ENCODE results near the gene DUT.

DUT gene

DNA sequence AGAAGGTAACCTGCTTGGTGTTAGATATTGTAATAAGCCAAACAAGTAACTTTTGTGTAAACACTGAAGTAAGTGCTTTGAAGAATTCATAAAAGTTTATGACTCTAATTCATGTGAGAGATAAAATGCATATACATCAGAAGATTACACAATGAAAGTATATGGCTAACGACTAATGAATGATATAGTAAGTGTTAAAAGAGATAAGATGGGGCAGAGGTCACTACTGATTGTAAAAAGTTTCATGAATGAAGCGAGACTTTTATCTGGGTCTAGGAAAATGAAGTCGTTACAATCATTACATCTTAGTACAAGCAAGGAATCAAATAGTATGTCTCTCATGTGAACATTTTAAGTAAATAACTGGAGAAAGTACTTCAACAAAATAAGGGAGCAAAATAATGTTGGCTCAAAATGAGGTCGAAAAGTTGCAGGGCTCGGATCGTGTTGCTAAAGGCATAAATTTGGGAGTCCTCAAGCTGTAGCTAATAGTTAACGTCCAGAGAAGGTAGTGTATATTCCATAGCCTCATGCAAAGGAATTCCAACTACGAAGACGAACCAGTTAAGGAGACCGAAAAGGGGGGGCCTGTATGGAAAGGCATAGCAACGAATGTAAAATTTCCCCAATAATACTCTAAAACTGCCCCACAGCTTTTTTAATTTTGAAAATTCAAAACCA lies 984 bp upstream of the DUT start:
- DNase-seq (ENCODE audit: low read depth) = no peak

DNA sequence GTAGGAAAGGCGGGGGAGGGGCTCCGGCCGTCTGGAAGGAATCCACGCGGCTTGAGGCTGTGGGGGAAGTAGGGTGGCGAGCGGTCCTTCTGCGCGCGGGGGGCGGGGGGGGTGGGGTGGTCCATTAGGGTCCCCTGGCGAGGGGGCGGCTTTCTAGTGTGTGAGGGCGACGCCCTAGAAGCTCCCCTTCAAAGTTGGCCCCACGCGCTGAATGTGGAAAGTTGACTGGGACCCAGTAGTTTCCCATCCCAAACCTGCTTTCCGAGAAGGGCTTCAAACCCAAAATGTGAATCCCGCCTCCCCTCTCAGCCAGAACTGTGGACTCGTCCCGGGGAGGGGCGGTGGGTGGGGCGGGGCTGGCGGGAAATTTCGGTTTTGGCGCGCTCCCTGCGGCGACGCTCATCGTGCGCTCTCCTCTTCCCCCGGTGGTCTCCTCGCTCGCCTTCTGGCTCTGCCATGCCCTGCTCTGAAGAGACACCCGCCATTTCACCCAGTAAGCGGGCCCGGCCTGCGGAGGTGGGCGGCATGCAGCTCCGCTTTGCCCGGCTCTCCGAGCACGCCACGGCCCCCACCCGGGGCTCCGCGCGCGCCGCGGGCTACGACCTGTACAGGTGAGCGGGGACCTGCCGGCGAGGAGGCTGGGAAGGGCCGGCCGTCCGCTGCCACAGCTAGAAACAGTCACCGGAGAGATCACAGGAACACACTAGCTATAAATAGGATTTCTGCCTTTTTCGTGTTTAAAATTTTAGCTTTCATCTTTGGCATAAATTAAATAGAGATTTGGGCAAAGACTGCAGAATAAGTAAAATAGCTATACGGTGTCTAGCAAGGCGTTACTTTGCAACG lies 790 bp downstream of the DUT start:
- no peak for DNase-seq (ENCODE audit: low read depth)

- DNase-seq (ENCODE audit: low read depth) = no peak
Measured at GRCh38 chr15:48332642-48333034, 1.4 kb downstream of the DUT start.

GRCh38 chr15:48333540-48333939 lies 2.3 kb downstream of the DUT start:
- DNase-seq (ENCODE audit: low read depth) = no peak

- DNase-seq (ENCODE audit: low read depth) = no peak
Measured at GRCh38 chr15:48334260-48334659, 3.0 kb downstream of the DUT start.

GRCh38 chr15:48336940-48337339 lies 5.7 kb downstream of the DUT start:
- no peak for DNase-seq (ENCODE audit: low read depth)

- no peak for DNase-seq (ENCODE audit: low read depth)
Measured at GRCh38 chr15:48337607-48338006, 6.4 kb downstream of the DUT start.

DNA sequence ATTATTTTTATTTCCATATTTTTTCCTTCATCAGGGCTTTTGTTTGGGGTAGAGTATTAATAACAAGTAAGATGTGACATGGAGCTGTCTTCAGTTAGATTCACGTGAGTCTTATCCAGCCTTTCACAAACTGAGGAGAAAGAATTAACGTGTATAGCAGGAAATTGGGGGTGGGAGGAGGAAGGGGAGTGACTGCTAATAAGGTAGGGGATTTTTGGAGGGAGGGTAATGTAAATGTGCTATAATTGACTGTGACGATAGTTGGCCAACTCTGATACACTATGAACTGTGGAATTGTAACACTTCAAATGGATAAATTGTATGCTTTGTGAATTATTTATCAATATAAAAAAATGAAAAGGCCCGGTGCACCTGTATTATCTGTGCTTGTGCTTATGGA lies 8.9 kb downstream of the DUT start:
- DNase-seq (ENCODE audit: low read depth) = no peak

GRCh38 chr15:48343865-48344264 lies 12.6 kb downstream of the DUT start:
- DNase-seq (ENCODE audit: low read depth) = no peak

DNA sequence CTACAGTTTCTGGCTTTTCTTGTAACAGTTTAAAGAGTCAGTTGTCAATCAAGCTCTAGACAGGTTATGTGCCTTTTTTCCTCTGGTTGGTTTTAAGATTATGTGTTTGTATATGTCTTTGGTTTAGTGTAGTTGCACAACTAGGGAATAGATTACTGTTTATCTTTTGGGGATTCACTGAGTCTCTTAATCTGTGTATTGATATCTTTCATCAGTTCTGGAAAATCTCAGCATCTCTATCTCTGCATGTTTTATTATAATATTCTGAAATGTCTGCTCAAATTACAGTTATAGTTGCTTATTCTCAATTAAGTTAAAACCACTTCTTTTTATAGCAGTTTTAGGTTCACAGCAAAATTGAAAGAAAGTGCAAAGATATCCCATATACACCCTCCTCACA lies 14.3 kb downstream of the DUT start:
- DNase-seq (ENCODE audit: low read depth) = no peak

GRCh38 chr15:48352474-48353072 lies 21.3 kb downstream of the DUT start:
- DNase-seq (ENCODE audit: low read depth) = no peak

DNA sequence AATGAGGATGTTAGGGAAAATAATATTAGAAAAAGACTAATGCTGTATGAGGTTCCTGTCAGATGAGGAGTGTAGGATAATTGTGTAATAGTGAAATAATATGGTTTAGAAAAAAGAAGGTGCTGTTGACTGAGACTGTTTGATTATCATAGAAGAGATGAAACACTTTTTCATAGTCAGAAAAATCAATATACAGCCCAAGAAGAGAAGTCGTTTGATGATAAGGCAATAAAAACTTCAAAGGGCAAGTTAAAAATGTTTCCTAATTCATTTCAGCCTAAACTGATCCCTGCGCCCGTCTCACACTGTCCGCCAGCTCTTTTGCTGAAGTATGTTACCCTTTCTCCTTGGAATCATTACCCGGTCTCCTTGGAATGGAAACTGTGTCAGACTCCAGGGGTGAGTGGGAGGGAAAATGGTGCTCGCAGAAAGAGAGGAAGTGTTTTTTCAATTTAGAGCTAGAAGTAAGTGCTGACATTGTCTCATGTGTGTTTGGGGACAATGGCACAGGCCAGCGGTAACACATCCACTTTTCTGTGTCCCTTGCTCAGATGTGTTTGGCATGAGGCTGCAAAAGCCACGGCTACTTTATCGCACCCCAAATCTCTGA lies 23.6 kb downstream of the DUT start:
- DNase-seq (ENCODE audit: low read depth) = no peak

GRCh38 chr15:48355377-48355776 lies 24.1 kb downstream of the DUT start:
- DNase-seq (ENCODE audit: low read depth) = no peak

GRCh38 chr15:48358229-48359152 lies 27.3 kb downstream of the DUT start:
- no peak for DNase-seq (ENCODE audit: low read depth)

- DNase-seq (ENCODE audit: low read depth) = no peak
Measured at GRCh38 chr15:48360841-48361240, 29.6 kb downstream of the DUT start.

GRCh38 chr15:48361685-48362084 lies 30.5 kb downstream of the DUT start:
- DNase-seq (ENCODE audit: low read depth) = no peak

DNA sequence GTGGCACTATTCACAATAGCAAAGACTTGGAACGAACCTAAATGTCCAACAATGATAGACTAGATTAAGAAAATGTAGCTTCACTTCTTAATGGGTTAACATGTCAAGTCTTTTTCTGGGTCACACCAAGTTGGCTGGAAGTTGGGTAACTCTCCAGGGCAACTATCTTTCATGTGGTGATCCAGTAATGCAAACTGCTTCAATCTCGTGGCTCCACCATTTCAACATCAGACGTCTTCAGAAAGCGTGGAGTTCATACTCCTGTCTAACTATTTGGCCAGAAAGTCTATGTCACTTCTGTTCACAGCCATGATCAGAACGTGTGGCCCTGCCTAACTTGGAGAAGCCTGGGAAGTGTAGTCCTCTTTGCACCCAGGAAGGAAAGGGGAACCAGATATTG lies 32.2 kb downstream of the DUT start:
- DNase-seq (ENCODE audit: low read depth) = no peak

GRCh38 chr15:48365575-48365974 lies 34.3 kb downstream of the DUT start:
- DNase-seq (ENCODE audit: low read depth) = no peak

DNA sequence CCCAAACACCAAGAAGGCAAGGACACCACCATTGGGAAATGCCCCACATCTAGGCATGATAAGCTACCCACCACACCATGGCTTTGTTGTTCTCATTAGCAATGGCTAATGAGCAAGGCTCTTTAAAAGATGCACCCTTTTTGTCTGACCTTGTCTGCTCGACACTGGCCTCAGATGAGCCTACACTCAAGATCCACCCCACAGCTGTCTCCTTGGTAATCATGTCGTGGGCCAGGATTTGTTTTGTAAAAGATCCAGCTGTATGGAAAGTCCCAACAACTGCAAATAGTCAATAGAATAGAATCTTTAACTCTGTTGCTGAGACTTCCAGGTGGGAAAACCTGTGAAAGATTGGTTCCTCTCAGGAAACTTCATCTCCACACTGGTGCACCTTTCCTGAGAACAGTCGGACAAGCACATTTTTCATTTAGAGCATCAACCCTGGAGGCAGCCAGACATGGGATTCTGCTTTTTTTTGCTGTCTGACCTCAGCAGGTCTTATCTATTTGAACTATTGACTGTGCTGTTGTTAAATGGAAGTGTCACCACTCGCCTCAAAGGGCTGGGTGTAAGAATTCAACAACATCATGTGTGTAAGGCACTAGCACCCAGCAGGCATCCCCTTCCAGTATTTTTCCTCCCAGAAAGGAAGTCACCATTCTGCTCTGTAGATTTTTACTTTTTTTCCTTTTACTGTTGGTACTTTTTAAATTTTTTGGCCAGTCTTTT lies 35.5 kb downstream of the DUT start:
- no peak for DNase-seq (ENCODE audit: low read depth)

- DNase-seq (ENCODE audit: low read depth) = no peak
Measured at GRCh38 chr15:48367483-48367882, 36.3 kb downstream of the DUT start.

DNA sequence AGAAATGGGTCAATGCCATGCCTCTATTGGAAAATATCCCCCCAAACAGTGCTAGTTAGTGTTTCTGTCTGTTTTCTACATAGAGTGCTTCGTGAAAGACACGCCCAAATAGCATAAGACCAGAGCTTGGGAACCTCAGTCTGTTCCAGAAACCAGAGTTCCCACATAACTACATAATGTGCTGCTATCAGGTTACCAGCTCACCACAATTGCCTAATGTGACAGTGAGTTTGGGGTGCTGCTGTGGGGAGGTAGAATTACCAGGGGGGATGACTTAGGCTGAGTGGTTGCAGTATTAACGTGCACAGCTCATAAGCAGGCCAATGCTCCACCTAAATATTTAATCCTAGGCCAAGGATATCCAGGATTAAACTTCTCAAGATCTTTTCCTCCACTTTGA lies 39.2 kb downstream of the DUT start:
- DNase-seq (ENCODE audit: low read depth) = peak; percentile 76

Data from non-pigmented ciliary epithelial cell (primary cell).